HL-60 (cell line): ENCODE measurements around the gene TSEN34.

Source experiments
- DNase-seq, 2 experiments: peaks; one replicate each; pipeline ENCODE4 v3.0.0-alpha.2; 2010 to 2020; ENCODE audit warnings: low read depth in 1 of 2, low spot score in 1 of 2
- H3K27ac ChIP-seq: fragments of 250-450 bp; sonication (Bioruptor Pico); replicated peaks from 2 replicates; pipeline ENCODE4 v1.5.1; 2020; ENCODE audit warnings: mild to moderate bottlenecking, moderate library complexity
- H3K27me3 ChIP-seq: fragments of 250-450 bp; sonication (Bioruptor Pico); 2 replicates; pipeline ENCODE4 v1.5.1; 2021; ENCODE audit warnings: mild to moderate bottlenecking, moderate library complexity; ENCODE audit not compliant: insufficient read depth, poor library complexity, severe bottlenecking
- H3K4me3 ChIP-seq: replicated peaks from 2 replicates; pipeline ENCODE4 v1.5.1; 2011; ENCODE audit warnings: mild to moderate bottlenecking, control low read depth, low read length; ENCODE audit not compliant: insufficient read depth
- CTCF ChIP-seq: IDR thresholded peaks from one replicate; pipeline ENCODE4 v1.5.1; 2011; ENCODE audit warnings: low read length, control low read depth, inconsistent platforms; ENCODE audit not compliant: insufficient read depth
- GABPA ChIP-seq: IDR thresholded peaks from 2 replicates; pipeline ENCODE4 v1.6.1; 2012; ENCODE audit warnings: low read depth
- POLR2AphosphoS5 ChIP-seq: IDR thresholded peaks from 2 replicates; pipeline ENCODE4 v1.6.1; 2012; ENCODE audit warnings: low read depth
- REST ChIP-seq: IDR thresholded peaks from 2 replicates; pipeline ENCODE4 v1.6.1; 2012; ENCODE audit warnings: low read depth; ENCODE audit not compliant: insufficient replicate concordance
- SPI1 ChIP-seq: IDR thresholded peaks from 2 replicates; pipeline ENCODE4 v1.6.1; 2012; ENCODE audit warnings: low read depth, mild to moderate bottlenecking, borderline replicate concordance

TSEN34 gene

GRCh38 chr19:54188215-54188871 lies 2.8 kb upstream of the TSEN34 start:
- H3K27me3 ChIP-seq = no peaks in the 10 kb centered on the region
- H3K27ac ChIP-seq = peak overlapping the region; percentile 98
- TF ChIP-seq REST (no peak), SPI1 (peak; percentile 77), POLR2AphosphoS5 (peak; percentile 69), GABPA (no peak)
- H3K4me3 ChIP-seq = peak overlapping the region; percentile 80
- peak in 1 of 2 experiments; percentile 89 for DNase-seq

- DNase-seq = no peak
- peak within 1 kb of the TSS; percentile 80 for H3K4me3 ChIP-seq
Measured at GRCh38 chr19:54189145-54189734, 1.9 kb upstream of the TSEN34 start, which contains the start of gene MBOAT7. MBOAT7 (minus strand) TSS chr19:54189580; CDS start chr19:54188508, 1,072 bp downstream.

More at GRCh38 chr19:54189145-54189734, 1.9 kb upstream of the TSEN34 start, which contains the start of gene MBOAT7:
- H3K27me3 ChIP-seq = no peaks in the 10 kb centered on the region
- H3K27ac ChIP-seq = peak within 1 kb of the TSS; percentile 98
- TF ChIP-seq CTCF (no peak), GABPA (no peak), POLR2AphosphoS5 (no peak), SPI1 (no peak), REST (no peak)
